ENCODE data around the gene MYL12B.
"Not testable (repeated sequence)": the region's sequence is repeated elsewhere in the genome, so short reads cannot be mapped to it uniquely, and the experiment has no call there.

MYL12B gene

GRCh38 chr18:3262234-3263131, 550 bp downstream of the MYL12B start:
- DNase-seq (ENCODE audit: low read depth in 1 of 2, low spot score in 1 of 2) = peak in 1 of 2 donors; percentile 15

- no peak for DNase-seq (ENCODE audit: low read depth in 1 of 2, low spot score in 1 of 2)
Observed at GRCh38 chr18:3263132-3263700, 1.3 kb downstream of the MYL12B start.

DNA sequence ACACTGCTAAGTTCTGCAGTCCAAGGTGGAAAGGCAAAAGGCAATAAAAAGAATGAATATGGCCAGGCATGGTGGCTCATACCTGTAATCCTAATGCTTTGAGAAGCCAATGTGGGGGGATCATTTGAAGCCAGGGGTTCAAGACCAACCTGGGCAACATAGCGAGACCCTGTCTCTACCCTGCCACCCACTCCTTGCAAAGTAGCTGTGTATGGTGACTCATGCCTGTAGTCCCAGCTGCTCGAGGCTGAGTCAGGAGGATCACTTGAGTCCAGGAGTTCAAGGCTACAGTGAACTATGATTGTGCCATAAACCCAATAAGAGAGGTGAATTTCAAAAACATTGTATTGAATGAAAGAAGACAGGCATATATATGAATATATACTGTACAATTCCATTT, 2.4 kb downstream of the MYL12B start:
- DNase-seq (ENCODE audit: low read depth in 1 of 2, low spot score in 1 of 2) = no peak

- no peak for DNase-seq (ENCODE audit: low read depth in 1 of 2, low spot score in 1 of 2)
Observed at GRCh38 chr18:3265564-3266033, 3.7 kb downstream of the MYL12B start.

DNA sequence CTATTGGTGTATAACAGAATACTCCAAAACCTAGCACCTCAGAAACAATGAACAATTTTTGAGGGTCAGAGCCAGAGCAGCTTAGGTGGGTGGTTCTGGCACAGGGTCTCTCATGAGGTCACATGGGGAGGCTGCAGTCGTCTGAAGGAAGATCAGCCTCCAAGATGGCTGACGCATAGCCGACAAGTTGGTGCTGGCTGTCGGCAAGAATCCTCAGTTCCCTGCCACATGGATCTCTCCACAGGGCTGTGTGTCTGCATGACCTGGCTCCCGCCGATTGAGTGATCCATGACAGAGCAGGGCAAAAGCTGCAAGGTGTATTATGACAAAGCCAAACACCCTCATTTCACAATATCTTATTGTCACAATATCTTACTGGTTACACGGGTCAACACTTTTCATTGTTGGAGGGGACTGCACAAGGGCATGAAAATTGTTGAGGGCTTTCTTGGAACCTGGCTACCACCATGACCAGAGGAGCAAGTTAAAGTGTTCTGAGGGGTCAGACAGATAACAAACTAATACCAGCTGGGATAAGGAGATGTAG, 4.2 kb downstream of the MYL12B start:
- DNase-seq (ENCODE audit: low read depth in 1 of 2, low spot score in 1 of 2) = no peak

DNA sequence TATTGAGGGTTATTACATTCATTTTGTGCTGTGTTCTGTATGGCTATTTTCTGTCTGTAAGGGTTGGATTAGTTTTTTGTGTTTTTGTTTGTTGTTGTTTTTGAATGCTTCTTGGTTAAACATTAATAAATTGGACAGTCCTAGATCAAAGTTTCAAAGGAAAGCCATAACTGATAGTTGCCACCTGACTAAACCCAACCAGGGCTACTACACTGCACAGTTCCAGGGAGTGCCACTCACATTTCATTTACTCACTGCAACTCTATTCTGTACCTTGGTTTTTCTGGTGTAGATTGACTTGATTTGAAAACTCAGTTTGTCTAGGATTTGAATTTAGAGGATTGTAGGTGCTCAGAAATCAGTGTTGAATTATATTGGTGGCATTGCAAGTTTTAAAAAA, 6.4 kb downstream of the MYL12B start:
- DNase-seq (ENCODE audit: low read depth in 1 of 2, low spot score in 1 of 2) = no peak

- no peak for DNase-seq (ENCODE audit: low read depth in 1 of 2, low spot score in 1 of 2)
Observed at GRCh38 chr18:3269241-3269913, 7.4 kb downstream of the MYL12B start.

DNA sequence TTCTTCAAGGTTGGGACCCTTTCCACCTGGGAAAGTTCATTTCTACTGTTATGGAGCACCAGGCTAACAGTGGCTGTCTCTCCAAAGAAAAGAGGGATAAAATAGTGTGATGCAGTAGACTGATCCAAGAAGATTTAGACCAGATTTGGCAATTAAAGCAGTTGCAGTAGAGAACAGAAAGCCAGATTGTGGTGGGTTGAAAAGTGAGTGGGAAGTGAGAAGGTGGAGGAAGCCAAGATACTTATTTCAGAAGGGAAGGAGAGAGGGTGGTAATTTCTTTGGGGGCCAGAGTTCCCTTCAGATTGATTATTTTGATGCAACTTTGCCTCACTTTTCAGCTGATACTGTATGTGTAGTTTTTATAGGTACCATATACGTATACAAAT, 8.0 kb downstream of the MYL12B start:
- no peak for DNase-seq (ENCODE audit: low read depth in 1 of 2, low spot score in 1 of 2)

DNA sequence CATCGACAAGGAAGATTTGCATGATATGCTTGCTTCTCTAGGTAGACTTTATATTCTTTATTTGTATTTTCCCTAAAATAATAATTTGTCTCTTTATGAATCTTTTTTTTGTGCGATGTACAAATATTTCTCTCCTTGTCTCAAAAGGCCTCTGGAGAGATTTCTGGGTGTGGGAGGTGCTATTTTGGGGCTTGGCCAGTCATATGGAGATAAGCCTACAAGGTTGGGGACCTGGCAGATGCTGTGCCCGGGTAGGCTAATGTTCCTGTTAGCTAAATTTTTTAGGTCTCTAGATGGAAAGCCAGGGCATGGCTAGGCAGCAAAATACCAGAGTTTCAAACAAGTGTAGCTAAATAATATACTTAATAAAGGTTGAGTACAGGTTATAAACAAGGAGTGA, 11.1 kb downstream of the MYL12B start:
- DNase-seq (ENCODE audit: low read depth in 1 of 2, low spot score in 1 of 2) = no peak

DNA sequence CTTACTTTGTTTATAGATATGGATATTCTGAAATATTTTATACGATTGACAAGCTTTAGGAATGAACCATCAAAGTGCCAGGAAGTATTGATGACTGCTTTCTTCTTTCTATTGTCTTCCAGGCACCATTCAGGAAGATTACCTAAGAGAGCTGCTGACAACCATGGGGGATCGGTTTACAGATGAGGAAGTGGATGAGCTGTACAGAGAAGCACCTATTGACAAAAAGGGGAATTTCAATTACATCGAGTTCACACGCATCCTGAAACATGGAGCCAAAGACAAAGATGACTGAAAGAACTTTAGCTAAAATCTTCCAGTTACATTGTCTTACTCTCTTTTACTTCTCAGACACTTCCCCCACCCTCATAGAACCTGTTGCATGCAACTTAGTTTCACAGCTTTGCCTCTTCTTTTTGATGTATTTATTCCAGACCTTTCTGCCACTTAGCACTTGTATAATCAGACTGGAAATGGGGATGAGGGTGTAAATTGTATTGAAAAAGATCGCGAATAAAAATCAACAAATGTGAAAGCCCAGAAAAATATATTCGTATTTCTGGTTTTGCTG, 15.8 kb downstream of the MYL12B start:
- not testable (repeated sequence) for DNase-seq (ENCODE audit: low read depth in 1 of 2, low spot score in 1 of 2)

DNA sequence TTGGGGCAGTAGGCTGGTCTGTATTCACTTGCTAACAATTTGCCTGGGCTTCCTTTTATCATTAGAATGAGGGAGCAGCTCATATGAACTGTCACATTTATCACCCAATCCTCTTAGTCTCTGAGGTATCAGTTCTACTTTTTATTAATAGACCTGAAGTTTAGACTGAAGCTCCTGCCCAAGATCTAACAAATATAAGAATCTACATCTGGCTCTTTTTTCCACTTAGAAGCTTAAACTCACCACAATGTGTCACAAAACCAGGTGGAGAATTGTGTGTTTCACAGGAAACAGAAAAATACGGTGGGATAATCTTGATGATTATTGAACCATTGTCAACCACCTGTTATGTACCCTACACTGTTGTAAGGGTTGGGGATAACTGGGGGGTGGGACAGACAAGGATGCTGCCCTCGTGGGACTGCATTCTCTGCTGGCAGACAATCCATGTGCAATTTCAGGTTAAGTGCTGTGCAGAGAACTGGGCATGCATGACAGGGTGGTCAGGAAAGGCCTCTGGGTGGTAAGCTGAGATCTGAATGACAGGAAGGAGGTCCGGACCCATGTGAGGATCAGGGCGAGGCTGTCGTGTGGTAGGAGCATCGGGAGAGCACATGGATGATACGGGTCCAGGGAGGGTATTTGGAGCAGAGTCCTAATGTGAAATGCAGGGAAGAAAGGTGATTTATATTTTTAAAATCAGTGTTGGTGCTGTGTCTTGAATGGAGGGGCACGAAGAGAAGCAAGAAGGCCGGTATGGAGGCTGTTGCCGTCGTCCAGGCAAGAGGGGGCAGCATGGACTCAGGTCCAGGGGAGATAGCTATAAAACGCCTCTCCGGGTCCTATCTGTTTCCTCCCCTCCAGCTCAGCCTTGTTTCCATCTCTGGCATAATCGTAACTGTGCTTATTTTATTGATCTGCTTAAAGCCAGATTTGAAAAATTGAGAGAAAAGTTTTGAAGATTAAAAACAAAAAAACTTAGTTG, 17.6 kb downstream of the MYL12B start:
- DNase-seq (ENCODE audit: low read depth in 1 of 2, low spot score in 1 of 2) = no peak

DNA sequence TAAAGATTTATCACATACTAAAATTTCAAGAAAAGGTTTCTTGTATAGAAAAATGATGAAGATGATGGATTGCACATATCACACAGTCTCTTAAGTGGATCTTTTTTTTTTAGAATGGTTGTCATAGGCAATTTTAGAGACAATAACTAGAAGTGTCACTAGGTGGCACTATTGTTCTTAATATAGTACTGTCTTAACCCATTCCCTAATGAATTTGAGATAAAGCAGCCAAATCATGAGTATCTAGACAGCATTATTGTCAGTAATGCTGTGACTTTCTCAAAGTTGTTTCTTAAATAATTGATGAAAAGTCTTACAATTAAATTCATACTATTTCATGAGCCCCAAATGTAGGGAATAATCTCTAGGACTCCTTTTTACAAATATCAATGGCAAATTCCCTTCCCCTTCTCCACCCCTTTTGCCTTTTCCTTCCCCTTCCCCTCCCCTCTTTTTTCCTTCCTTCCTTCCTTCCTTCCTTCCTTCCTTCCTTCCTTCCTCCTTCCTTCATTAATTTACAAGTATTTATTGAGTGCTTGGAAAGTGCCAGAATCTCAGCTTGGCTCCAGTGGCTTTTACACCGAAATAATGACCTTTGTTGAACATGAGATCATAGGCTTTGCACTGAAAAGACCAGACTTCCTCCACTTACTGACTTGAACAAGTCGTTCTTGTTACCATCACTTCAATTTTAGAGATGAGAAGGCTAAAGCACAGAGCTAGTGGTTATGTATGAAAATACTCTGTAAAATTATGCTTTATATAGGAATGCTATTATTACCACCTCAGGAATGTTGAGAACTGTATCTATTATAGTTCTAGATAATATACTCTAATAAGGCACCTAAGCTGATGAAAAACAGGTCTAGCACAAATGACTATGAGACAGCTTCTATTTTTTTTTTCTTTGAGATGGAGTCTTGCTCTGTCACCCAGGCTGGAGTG, 19.8 kb downstream of the MYL12B start:
- no peak for DNase-seq (ENCODE audit: low read depth in 1 of 2, low spot score in 1 of 2)

DNA sequence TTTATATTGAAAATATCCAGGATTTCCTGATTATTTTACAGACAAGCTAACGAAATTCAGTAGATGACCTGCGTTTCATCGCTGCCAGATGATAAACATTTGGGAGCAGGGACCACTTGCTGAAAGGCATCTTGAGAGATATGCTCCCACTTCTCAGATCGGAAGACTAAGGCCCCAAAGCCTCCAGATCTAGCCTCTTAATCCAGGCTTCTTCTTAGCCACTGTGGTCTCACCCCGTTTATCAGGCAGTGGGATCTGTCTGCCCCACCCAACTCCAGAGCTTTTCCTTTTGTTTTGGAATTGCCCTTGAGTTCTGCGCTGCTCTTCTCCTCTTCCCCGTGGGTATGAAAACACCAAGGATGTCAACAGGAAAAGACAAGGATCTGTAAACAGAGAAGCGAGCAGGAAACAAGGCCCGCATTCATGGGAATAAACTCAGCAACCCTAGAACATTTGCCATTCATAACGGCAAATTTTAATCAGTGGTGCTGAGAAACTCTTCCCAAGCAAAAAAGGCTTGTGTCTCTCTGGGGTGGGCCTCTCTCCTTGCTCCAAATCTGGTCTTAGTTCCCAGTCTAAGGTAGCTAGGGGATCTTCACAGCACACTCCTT, 21.4 kb downstream of the MYL12B start:
- DNase-seq (ENCODE audit: low read depth in 1 of 2, low spot score in 1 of 2) = no peak

GRCh38 chr18:3283908-3284307, 22.0 kb downstream of the MYL12B start:
- no peak for DNase-seq (ENCODE audit: low read depth in 1 of 2, low spot score in 1 of 2)

- DNase-seq (ENCODE audit: low read depth in 1 of 2, low spot score in 1 of 2) = no peak
Observed at GRCh38 chr18:3284501-3284900, 22.6 kb downstream of the MYL12B start.

GRCh38 chr18:3286159-3286558, 24.2 kb downstream of the MYL12B start:
- DNase-seq (ENCODE audit: low read depth in 1 of 2, low spot score in 1 of 2) = no peak

- DNase-seq (ENCODE audit: low read depth in 1 of 2, low spot score in 1 of 2) = no peak
Observed at GRCh38 chr18:3293196-3293951, 31.4 kb downstream of the MYL12B start.

Measured in stimulated activated CD4-positive, alpha-beta T cell treated with anti-CD3 and anti-CD28 coated beads, Interleukin-15, amount 100 ng/mL, for 1 hour (primary cell).